GM19397 (cell line): ENCODE measurements around the gene STRBP.
"Not testable (repeated sequence)": the region's sequence is repeated elsewhere in the genome, so short reads cannot be mapped to it uniquely, and the experiment has no call there.

ENCODE experiments used
- ATAC-seq: cut with Tn5 transposase; IDR thresholded peaks from one replicate; pipeline ENCODE4 v1.9.1; 2021; ENCODE audit warnings: mild to moderate bottlenecking, moderate library complexity; ENCODE audit not compliant: unreplicated experiment

Gene STRBP

GRCh38 chr9:123268465-123269259 is at the start of gene STRBP:
Gene STRBP (minus strand): TSS chr9:123268586. CDS start chr9:123184134, 84,452 bp downstream.
- peak; percentile 88 for ATAC-seq

GRCh38 chr9:123316053-123316718 is 47.8 kb upstream of the STRBP start:
- ATAC-seq: no peak

- no peak for ATAC-seq
Measured at GRCh38 chr9:123315635-123316034, 47.2 kb upstream of the STRBP start.

- no peak for ATAC-seq
Measured at GRCh38 chr9:123314617-123315016, 46.2 kb upstream of the STRBP start.

GRCh38 chr9:123312306-123312877 is 44.0 kb upstream of the STRBP start:
- ATAC-seq: no peak

- ATAC-seq: no peak
Measured at GRCh38 chr9:123311250-123311752, 42.9 kb upstream of the STRBP start.

GRCh38 chr9:123310551-123311249 is 42.3 kb upstream of the STRBP start:
- no peak for ATAC-seq

GRCh38 chr9:123309611-123310010 is 41.2 kb upstream of the STRBP start:
- ATAC-seq: no peak

- ATAC-seq: no peak
Measured at GRCh38 chr9:123305879-123306278, 37.5 kb upstream of the STRBP start.

GRCh38 chr9:123304340-123304691 is 35.9 kb upstream of the STRBP start:
- ATAC-seq: no peak

- ATAC-seq: no peak
Measured at GRCh38 chr9:123302348-123303214, 34.2 kb upstream of the STRBP start.

GRCh38 chr9:123301936-123302335 is 33.5 kb upstream of the STRBP start:
- ATAC-seq: not testable (repeated sequence)

- no peak for ATAC-seq
Measured at GRCh38 chr9:123300554-123300953, 32.2 kb upstream of the STRBP start.

GRCh38 chr9:123299558-123300126 is 31.3 kb upstream of the STRBP start:
- no peak for ATAC-seq

- ATAC-seq: no peak
Measured at GRCh38 chr9:123296174-123296573, 27.8 kb upstream of the STRBP start.

GRCh38 chr9:123291736-123292135 is 23.4 kb upstream of the STRBP start:
- ATAC-seq: no peak

- ATAC-seq: no peak
Measured at GRCh38 chr9:123290764-123291163, 22.4 kb upstream of the STRBP start.

GRCh38 chr9:123287639-123288038 is 19.3 kb upstream of the STRBP start:
- ATAC-seq: no peak

- no peak for ATAC-seq
Measured at GRCh38 chr9:123286324-123286723, 17.9 kb upstream of the STRBP start.

- ATAC-seq: no peak
Measured at GRCh38 chr9:123284656-123285055, 16.3 kb upstream of the STRBP start.
